ENCODE measurements around the gene B4GALT6. TPM values are rescaled to one million over a fixed set of nuclear protein-coding genes. Genes with fewer than 3 reads are reported as not detected.

Gene B4GALT6
- total and polyA plus RNA-seq, 2 of the 8 experiments (the other 6 are each of a cell fraction or from before 2014, with no cell fraction given) = 6.3 to 41.5 TPM

DNA sequence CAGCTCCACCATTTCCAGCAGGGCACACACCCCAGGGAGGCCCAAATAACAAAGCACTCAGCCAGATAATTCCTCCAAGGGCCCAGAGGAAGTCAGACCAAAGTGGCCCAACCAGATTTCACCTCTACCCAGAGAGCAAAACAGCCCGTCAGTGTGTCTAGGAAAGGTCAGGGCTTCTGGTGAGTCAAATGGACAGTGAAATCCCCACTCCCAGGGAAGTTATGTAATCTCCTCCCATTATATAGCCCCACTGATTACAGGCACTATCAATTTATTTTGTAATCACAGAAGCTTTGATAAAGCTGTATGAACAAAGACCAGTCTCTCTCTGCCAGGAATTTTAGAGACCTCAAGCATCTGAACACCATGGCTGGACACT lies 4.0 kb downstream of the B4GALT6 start (continued):
- TF ChIP-seq PHF8 (conservative IDR thresholded peaks at IDR 0.05; ENCODE audit: low read depth, low read length) (no peak), KDM4A (IDR thresholded peaks at IDR 0.05; ENCODE audit: low read depth, low read length, severe bottlenecking) (no peak), BRCA1 (IDR thresholded peaks at IDR 0.05; ENCODE audit: low read depth, low read length) (no peak)

All from H1 (cell line).